Keratinocyte (primary cell): ENCODE data around the gene ACOT7.

ENCODE experiments used
- EZH2 ChIP-seq: IDR thresholded peaks from one replicate; pipeline ENCODE4 v1.6.1; 2012; ENCODE audit warnings: inconsistent platforms, mild to moderate bottlenecking, low read length, moderate library complexity
- TF ChIP-seq, protein P1 (sequence below), 3 experiments: IDR thresholded peaks in 1 of 3; conservative IDR thresholded peaks in 1 of 3; optimal IDR thresholded peaks in 1 of 3; 2 replicates in 2 of 3; 3 replicates in 1 of 3; pipeline versions ENCODE3 to v1.5.1; 2011; ENCODE audit warnings: low read length in 3 of 3, mild to moderate bottlenecking in 3 of 3, moderate library complexity in 2 of 3, control low read depth in 1 of 3, inconsistent platforms in 1 of 3; ENCODE audit not compliant: insufficient read depth in 2 of 3; ENCODE audit errors: extremely low read depth in 1 of 3

DNA sequence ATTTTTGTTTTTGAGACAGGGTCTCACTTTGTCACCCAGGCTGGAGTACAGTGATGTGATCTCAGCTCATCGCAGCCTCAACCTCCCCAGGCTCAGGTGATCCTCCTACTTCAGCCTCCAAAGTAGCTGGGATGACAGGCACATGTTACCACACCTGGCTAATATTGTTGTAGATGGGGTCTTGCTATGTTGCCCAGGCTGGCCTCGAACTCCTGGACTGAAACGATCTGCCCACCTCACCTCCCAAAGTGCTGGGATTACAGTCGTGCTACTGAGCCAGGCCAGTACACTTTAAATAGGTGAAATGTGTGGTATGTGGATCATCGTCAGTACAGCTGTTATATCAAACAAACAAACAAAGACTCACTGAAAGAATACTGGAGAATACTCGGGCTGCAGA lies 97.7 kb downstream of the ACOT7 start:
- TF ChIP-seq, protein P1, sequence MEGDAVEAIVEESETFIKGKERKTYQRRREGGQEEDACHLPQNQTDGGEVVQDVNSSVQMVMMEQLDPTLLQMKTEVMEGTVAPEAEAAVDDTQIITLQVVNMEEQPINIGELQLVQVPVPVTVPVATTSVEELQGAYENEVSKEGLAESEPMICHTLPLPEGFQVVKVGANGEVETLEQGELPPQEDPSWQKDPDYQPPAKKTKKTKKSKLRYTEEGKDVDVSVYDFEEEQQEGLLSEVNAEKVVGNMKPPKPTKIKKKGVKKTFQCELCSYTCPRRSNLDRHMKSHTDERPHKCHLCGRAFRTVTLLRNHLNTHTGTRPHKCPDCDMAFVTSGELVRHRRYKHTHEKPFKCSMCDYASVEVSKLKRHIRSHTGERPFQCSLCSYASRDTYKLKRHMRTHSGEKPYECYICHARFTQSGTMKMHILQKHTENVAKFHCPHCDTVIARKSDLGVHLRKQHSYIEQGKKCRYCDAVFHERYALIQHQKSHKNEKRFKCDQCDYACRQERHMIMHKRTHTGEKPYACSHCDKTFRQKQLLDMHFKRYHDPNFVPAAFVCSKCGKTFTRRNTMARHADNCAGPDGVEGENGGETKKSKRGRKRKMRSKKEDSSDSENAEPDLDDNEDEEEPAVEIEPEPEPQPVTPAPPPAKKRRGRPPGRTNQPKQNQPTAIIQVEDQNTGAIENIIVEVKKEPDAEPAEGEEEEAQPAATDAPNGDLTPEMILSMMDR (optimal IDR thresholded peaks at IDR 0.05 in 1 of 3, IDR thresholded peaks at IDR 0.05 in 1 of 3, conservative IDR thresholded peaks at IDR 0.05 in 1 of 3; ENCODE audit: extremely low read depth in 1 of 3, insufficient read depth in 2 of 3, low read length in 3 of 3), result no peak
- no peak for TF ChIP-seq EZH2
